Mesendoderm (in vitro differentiated cells): ENCODE results near the gene CTXN3.
A peak's percentile ranks its signal among the peaks of the same experiment; 100 is the strongest.

Experiments
- DNase-seq: peaks from one replicate; pipeline ENCODE4 v3.0.0; 2013
- H2AK5ac ChIP-seq: 2 replicates; pipeline ENCODE4 v1.6.1; 2013; ENCODE audit warnings: low read length, inconsistent platforms
- H2BK120ac ChIP-seq: 2 replicates; pipeline ENCODE4 v1.6.1; 2013; ENCODE audit warnings: low read depth, mild to moderate bottlenecking, low read length, moderate library complexity, mixed read lengths
- H2BK15ac ChIP-seq: replicated peaks from 2 replicates; pipeline ENCODE4 v1.6.1; 2013; ENCODE audit warnings: low read depth, mild to moderate bottlenecking, moderate library complexity
- H2BK5ac ChIP-seq: 2 replicates; pipeline ENCODE4 v1.6.1; 2013; ENCODE audit warnings: low read length, inconsistent platforms
- H3K18ac ChIP-seq: 2 replicates; pipeline ENCODE4 v1.6.1; 2013; ENCODE audit warnings: mild to moderate bottlenecking, low read length, mixed read lengths
- H3K23ac ChIP-seq: one replicate; pipeline ENCODE4 v1.6.1; 2013; ENCODE audit warnings: low read length
- H3K27ac ChIP-seq: 2 replicates; pipeline ENCODE4 v1.5.1; 2013; ENCODE audit warnings: low read depth, mild to moderate bottlenecking, inconsistent platforms, low read length, moderate library complexity
- H3K27me3 ChIP-seq: 2 replicates; pipeline ENCODE4 v1.6.1; 2013; ENCODE audit warnings: low read length, control low read depth, mild to moderate bottlenecking, inconsistent platforms; ENCODE audit not compliant: insufficient read depth, poor library complexity
- H3K36me3 ChIP-seq: 2 replicates; pipeline ENCODE4 v1.6.1; 2013; ENCODE audit warnings: low read length, inconsistent platforms; ENCODE audit not compliant: control insufficient read depth, insufficient read depth
- H3K4ac ChIP-seq: one replicate; pipeline ENCODE4 v1.6.1; 2013; ENCODE audit warnings: low read depth, mild to moderate bottlenecking, low read length, moderate library complexity
- H3K4me1 ChIP-seq: 2 replicates; pipeline ENCODE4 v1.6.1; 2013; ENCODE audit warnings: low read depth, low read length, inconsistent platforms; ENCODE audit not compliant: control insufficient read depth
- H3K4me2 ChIP-seq: 2 replicates; pipeline ENCODE4 v1.6.1; 2013; ENCODE audit warnings: low read length
- H3K4me3 ChIP-seq: 2 replicates; pipeline ENCODE4 v1.5.1; 2013; ENCODE audit warnings: mild to moderate bottlenecking, low read length
- H3K56ac ChIP-seq: one replicate; pipeline ENCODE4 v1.6.1; 2013; ENCODE audit warnings: low read length
- H3K79me1 ChIP-seq: 2 replicates; pipeline ENCODE4 v1.6.1; 2013; ENCODE audit warnings: low read length, inconsistent platforms
- H3K79me2 ChIP-seq: 2 replicates; pipeline ENCODE4 v1.6.1; 2013; ENCODE audit warnings: mild to moderate bottlenecking, low read length; ENCODE audit not compliant: control insufficient read depth, insufficient read depth
- H3K9ac ChIP-seq: 2 replicates; pipeline ENCODE4 v1.6.1; 2013; ENCODE audit warnings: low read length, inconsistent platforms
- H4K5ac ChIP-seq: one replicate; pipeline ENCODE4 v1.6.1; 2013; ENCODE audit warnings: low read length
- H4K8ac ChIP-seq: one replicate; pipeline ENCODE4 v1.6.1; 2013; ENCODE audit warnings: low read depth, mild to moderate bottlenecking, control low read depth, low read length, moderate library complexity
- WGBS: extraction: QIAGEN DNeasy Blood & Tissue Kit; methylation state at CpG from one replicate; pipeline ENCODE4 v1.1.7; 2013; ENCODE audit warnings: low lambda C conversion rate, missing lambda C conversion rate; ENCODE audit not compliant: insufficient coverage; ENCODE audit errors: extremely low coverage; 5-methylcytosine and 5-hydroxymethylcytosine counted together

Gene CTXN3

DNA sequence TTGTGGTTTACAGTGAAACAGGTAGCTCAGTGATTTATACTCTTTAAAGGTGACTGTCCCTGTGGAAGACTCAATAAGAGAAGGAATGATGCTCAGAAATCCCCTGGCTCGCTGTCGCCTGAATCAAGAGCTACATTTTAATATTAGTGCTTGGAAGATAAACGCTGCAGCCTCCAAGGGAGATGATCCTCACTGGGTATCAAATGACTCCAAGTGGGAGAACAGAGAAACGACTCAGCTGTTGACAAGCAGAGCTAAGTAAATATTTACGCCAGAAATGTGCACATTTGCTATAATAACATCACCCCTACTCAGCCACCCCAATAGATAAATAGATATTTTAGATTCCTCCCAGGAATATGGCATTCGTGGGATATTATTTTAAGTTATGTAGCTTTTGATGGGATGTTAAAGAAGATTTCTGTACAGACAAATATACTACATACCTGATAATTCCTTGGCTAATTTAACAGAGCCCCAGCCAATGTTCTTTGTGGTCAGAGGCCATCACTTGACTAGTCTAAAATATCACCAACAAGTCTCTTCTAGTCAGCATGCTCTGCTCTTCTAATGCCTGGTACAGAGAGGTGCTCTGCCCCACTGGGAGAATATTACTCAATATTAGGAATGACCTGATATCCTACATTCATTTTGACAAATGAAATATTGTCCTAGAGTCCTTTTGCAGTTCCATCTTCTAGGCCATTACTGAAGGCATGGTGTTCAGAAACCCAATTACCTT is 36.0 kb downstream of the CTXN3 start:
- Histone ChIP-seq H4K5ac (no peak overlapping the region), H3K18ac (no peak overlapping the region), H2AK5ac (no peak overlapping the region), H2BK15ac (no peak overlapping the region), H4K8ac (no peak overlapping the region), H3K27ac (no peak overlapping the region), H3K27me3 (no peaks in the 10 kb centered on the region), H3K36me3 (no peaks in the 10 kb centered on the region), H3K56ac (no peak overlapping the region), H3K4me3 (no peak overlapping the region), H3K9ac (no peak overlapping the region), H3K79me1 (no peaks in the 10 kb centered on the region), H3K4me1 (no peaks in the 10 kb centered on the region), H3K23ac (no peak overlapping the region), H3K79me2 (no peaks in the 10 kb centered on the region), H2BK120ac (no peak overlapping the region), H3K4me2 (no peak overlapping the region), H2BK5ac (no peak overlapping the region), H3K4ac (no peak overlapping the region)
- DNase-seq: no peak
- no CpG with 5 or more reads among the region's 6 CpGs for WGBS

GRCh38 chr5:127685662-127686061 is 36.8 kb downstream of the CTXN3 start:
- Histone ChIP-seq H3K9ac (no peak overlapping the region), H4K8ac (no peak overlapping the region), H2BK120ac (no peak overlapping the region), H3K79me1 (no peaks in the 10 kb centered on the region), H4K5ac (no peak overlapping the region), H2AK5ac (no peak overlapping the region), H3K18ac (no peak overlapping the region), H3K4me1 (no peaks in the 10 kb centered on the region), H2BK5ac (no peak overlapping the region), H3K27ac (no peak overlapping the region), H3K4ac (no peak overlapping the region), H3K4me2 (no peak overlapping the region), H3K4me3 (no peak overlapping the region), H3K56ac (no peak overlapping the region), H3K36me3 (no peaks in the 10 kb centered on the region), H3K79me2 (no peaks in the 10 kb centered on the region), H3K27me3 (no peaks in the 10 kb centered on the region), H2BK15ac (no peak overlapping the region), H3K23ac (no peak overlapping the region)
- DNase-seq: no peak
- WGBS: no CpG with 5 or more reads among the region's 2 CpGs

DNA sequence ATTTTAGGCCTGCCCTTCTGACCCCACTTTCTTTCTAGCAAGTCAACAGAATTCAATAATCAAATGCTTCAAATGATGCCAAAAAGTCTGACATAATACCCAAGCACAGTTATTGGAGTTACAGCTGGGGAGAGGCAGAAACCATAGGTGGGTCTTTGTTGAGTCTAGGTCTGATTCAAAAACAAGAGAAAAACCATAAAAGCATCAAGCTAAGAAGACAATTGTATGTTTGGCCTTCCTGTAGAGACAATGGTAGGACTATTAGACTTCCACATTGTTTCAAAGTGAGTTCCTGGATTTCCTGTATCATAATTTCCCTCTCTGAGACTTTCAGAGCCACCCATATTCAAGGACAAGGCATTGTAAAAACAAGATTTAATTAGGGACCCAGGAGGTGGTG is 37.5 kb downstream of the CTXN3 start:
- H3K56ac ChIP-seq: no peak overlapping the region
- H3K27me3 ChIP-seq: no peaks in the 10 kb centered on the region

DNA sequence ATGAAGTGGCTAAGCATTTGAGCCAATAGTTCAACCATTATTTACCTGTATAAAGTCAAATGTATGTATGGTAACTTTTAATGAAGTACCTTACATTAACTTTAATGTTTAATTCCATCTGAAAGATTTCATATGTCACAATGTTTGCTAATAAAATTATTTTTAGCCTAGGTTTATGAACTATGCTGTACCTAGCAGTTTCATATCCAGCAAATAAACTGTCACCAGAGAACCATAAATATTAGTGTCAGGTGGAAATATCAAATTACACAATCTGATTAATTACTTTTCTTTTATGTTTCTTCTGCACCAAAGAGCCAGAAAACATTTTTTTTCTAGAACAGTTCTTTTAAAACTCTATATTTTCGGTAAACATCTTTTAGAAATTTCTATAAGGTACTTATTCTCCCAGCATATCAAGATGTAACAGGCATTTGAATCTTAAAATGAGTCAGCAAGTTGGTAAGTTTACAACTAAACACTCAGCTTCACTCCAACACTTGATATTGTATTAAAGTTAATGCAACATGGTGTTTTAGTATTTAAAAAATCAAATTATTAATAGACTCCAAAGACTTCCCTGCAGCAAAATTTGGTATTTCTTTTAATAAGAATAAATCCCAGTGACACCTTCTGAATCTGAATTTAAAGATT is 45.8 kb downstream of the CTXN3 start:
- H3K27me3 ChIP-seq: no peaks in the 10 kb centered on the region
- no CpG with 5 or more reads among the region's 1 CpG for WGBS
- H3K4me3 ChIP-seq: no peak overlapping the region

More for the DNA sequence above, 37.5 kb downstream of the CTXN3 start:
- Histone ChIP-seq H2BK15ac (no peak overlapping the region), H2BK120ac (no peak overlapping the region), H2AK5ac (no peak overlapping the region), H3K79me1 (no peaks in the 10 kb centered on the region), H3K23ac (no peak overlapping the region), H3K18ac (no peak overlapping the region), H3K79me2 (no peaks in the 10 kb centered on the region), H3K9ac (no peak overlapping the region), H3K27ac (no peak overlapping the region), H3K36me3 (no peaks in the 10 kb centered on the region), H4K8ac (no peak overlapping the region), H3K4ac (no peak overlapping the region), H3K4me1 (no peaks in the 10 kb centered on the region), H4K5ac (no peak overlapping the region), H2BK5ac (no peak overlapping the region), H3K4me2 (no peak overlapping the region), H3K4me3 (no peak overlapping the region)
- no peak for DNase-seq

DNA sequence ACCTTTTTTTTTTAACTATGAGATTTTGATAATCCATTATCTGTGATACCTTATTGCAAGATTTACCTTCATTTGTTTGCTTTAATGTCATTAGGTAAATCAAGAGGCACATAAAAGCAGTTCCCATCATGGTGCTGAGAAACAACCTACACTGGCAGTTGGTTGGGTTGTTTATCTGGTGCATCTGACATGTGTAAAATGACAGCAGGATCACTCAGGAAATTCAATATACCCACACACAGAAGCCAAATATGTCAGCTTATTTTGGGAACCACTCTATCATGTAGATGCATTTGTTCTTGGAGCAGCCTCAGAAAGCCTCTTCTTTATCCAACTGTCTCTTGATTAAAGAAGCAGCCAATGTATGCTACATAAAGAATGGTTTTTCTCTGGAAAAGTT is 46.5 kb downstream of the CTXN3 start:
- no peaks in the 10 kb centered on the region for H3K79me1 ChIP-seq
- H3K18ac ChIP-seq: no peak overlapping the region
- no peak overlapping the region for H2BK15ac ChIP-seq
- no peak overlapping the region for H4K8ac ChIP-seq
- H3K4ac ChIP-seq: no peak overlapping the region
- no peak overlapping the region for H3K4me2 ChIP-seq
- no peak overlapping the region for H3K56ac ChIP-seq
- H3K36me3 ChIP-seq: no peaks in the 10 kb centered on the region
- no peak overlapping the region for H4K5ac ChIP-seq
- no peak overlapping the region for H3K9ac ChIP-seq
- H2BK5ac ChIP-seq: no peak overlapping the region
- no peak overlapping the region for H3K27ac ChIP-seq
- H2BK120ac ChIP-seq: no peak overlapping the region
- H3K79me2 ChIP-seq: no peaks in the 10 kb centered on the region
- H2AK5ac ChIP-seq: no peak overlapping the region
- no peaks in the 10 kb centered on the region for H3K27me3 ChIP-seq
- no peak for DNase-seq
- H3K23ac ChIP-seq: no peak overlapping the region
- H3K4me3 ChIP-seq: no peak overlapping the region
- no peaks in the 10 kb centered on the region for H3K4me1 ChIP-seq

More for the DNA sequence above, 45.8 kb downstream of the CTXN3 start:
- Histone ChIP-seq H3K56ac (no peak overlapping the region), H3K79me2 (no peaks in the 10 kb centered on the region), H4K8ac (no peak overlapping the region), H3K4me2 (no peak overlapping the region), H4K5ac (no peak overlapping the region), H3K4me1 (no peaks in the 10 kb centered on the region), H2BK120ac (no peak overlapping the region), H2BK15ac (no peak overlapping the region), H2BK5ac (no peak overlapping the region), H2AK5ac (no peak overlapping the region), H3K18ac (no peak overlapping the region), H3K36me3 (no peaks in the 10 kb centered on the region), H3K79me1 (no peaks in the 10 kb centered on the region), H3K4ac (no peak overlapping the region), H3K23ac (no peak overlapping the region), H3K27ac (no peak overlapping the region), H3K9ac (no peak overlapping the region)
- DNase-seq: no peak

DNA sequence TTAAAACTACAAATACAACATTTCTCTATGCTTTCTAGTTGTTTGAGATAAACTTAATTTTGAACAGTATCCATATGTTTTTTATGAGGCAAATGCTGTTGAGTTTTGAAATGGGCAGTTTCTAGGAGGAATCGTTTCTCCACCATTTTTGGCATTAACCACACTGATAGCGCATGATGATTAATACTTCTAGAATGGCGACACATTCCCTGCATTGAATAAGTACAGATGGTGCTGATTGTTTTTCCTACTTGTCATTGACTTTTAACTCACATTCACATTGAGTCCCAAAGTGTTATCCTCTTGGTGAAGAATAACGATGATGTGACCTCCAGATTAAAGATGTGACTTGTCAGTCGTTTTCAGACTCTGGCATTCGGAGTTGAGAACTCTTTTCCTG is 47.8 kb downstream of the CTXN3 start:
- Histone ChIP-seq H3K23ac (no peak overlapping the region), H4K5ac (no peak overlapping the region), H3K4me3 (no peak overlapping the region), H2BK15ac (no peak overlapping the region), H3K9ac (no peak overlapping the region), H3K4me1 (no peaks in the 10 kb centered on the region), H3K27me3 (no peaks in the 10 kb centered on the region), H2AK5ac (no peak overlapping the region), H3K27ac (no peak overlapping the region), H3K79me1 (no peaks in the 10 kb centered on the region), H4K8ac (no peak overlapping the region), H3K56ac (no peak overlapping the region), H2BK120ac (no peak overlapping the region), H3K79me2 (no peaks in the 10 kb centered on the region), H2BK5ac (no peak overlapping the region), H3K4me2 (no peak overlapping the region), H3K36me3 (no peaks in the 10 kb centered on the region), H3K18ac (no peak overlapping the region), H3K4ac (no peak overlapping the region)
- peak; percentile 34 for DNase-seq
- no CpG with 5 or more reads among the region's 6 CpGs for WGBS
